ENCODE data around the gene ICAM5. TPM values are rescaled to one million over a fixed set of nuclear protein-coding genes. Genes with fewer than 3 reads are reported as not detected.

ICAM5 gene
- total and polyA plus RNA-seq, 7 donors, result 0.04 to 0.22 (median 0.08) TPM; not detected in 3

GRCh38 chr19:10320602-10321416, 31.1 kb downstream of the ICAM5 start:
- no peak for ATAC-seq
- TF ChIP-seq CTCF (IDR thresholded peaks at IDR 0.05), result no peak
- no peak overlapping the region for H3K4me3 ChIP-seq
- 94 to 96% (median 94%) methylated on average over 18 to 32 of the region's 32 CpGs for WGBS, 3 donors
- H3K9me3 ChIP-seq, result no peaks in the 10 kb centered on the region
- H3K27ac ChIP-seq, result no peak overlapping the region
- H3K36me3 ChIP-seq (ENCODE audit: insufficient read depth in 1 of 2, low read depth in 1 of 2), result peaks cover 8 to 92% of the 10 kb centered on the region in 2 donors
- no peak for DNase-seq
- H3K27me3 ChIP-seq (ENCODE audit: insufficient read depth in 3 of 3, low read length in 2 of 3), result no peaks in the 10 kb centered on the region
- intact Hi-C loops (cut with DNase I), result no loop called here
- no peaks in the 10 kb centered on the region for H3K4me1 ChIP-seq

- H3K36me3 ChIP-seq (ENCODE audit: insufficient read depth in 1 of 2, low read depth in 1 of 2), result peaks cover 8 to 98% of the 10 kb centered on the region in 2 donors
- H3K9me3 ChIP-seq, result no peaks in the 10 kb centered on the region
- 83 to 86% (median 86%) methylated on average over 10 to 11 of the region's 11 CpGs for WGBS, 3 donors
- H3K27ac ChIP-seq, result no peak overlapping the region
- ATAC-seq (no peak), DNase-seq (no peak)
- no peaks in the 10 kb centered on the region for H3K4me1 ChIP-seq
- intact Hi-C loops (cut with DNase I), result no loop called here
- H3K27me3 ChIP-seq (ENCODE audit: insufficient read depth in 3 of 3, low read length in 2 of 3), result no peaks in the 10 kb centered on the region
- TF ChIP-seq CTCF (IDR thresholded peaks at IDR 0.05), result no peak
- H3K4me3 ChIP-seq, result no peak overlapping the region
Measured at GRCh38 chr19:10321417-10321797, 31.7 kb downstream of the ICAM5 start.

- Histone ChIP-seq H3K4me3 (no peak overlapping the region), H3K36me3 (ENCODE audit: insufficient read depth in 1 of 2, low read depth in 1 of 2) (peaks cover 8 to 99% of the 10 kb centered on the region in 2 donors), H3K27ac (no peak overlapping the region), H3K27me3 (ENCODE audit: insufficient read depth in 3 of 3, low read length in 2 of 3) (no peaks in the 10 kb centered on the region), H3K4me1 (no peaks in the 10 kb centered on the region), H3K9me3 (no peaks in the 10 kb centered on the region)
- ATAC-seq, result no peak
- intact Hi-C loops (cut with DNase I), result no loop called here
- TF ChIP-seq CTCF (IDR thresholded peaks at IDR 0.05), result no peak
- DNase-seq, result no peak
- WGBS, 3 donors, result 94 to 96% (median 95%) methylated on average over 15 to 19 of the region's 19 CpGs
Measured at GRCh38 chr19:10321874-10322835, 32.4 kb downstream of the ICAM5 start.

GRCh38 chr19:10325732-10326131, 36.0 kb downstream of the ICAM5 start:
- ATAC-seq, result no peak

More at GRCh38 chr19:10325732-10326131, 36.0 kb downstream of the ICAM5 start:
- no peak overlapping the region for H3K4me3 ChIP-seq
- intact Hi-C loops (cut with DNase I), result no loop called here
- WGBS, 3 donors, result 89 to 95% (median 90%) methylated on average over 8 of the region's 8 CpGs
- H3K27me3 ChIP-seq (ENCODE audit: insufficient read depth in 3 of 3, low read length in 2 of 3), result no peaks in the 10 kb centered on the region
- H3K4me1 ChIP-seq, result no peaks in the 10 kb centered on the region
- no peak for DNase-seq
- H3K27ac ChIP-seq, result no peak overlapping the region
- TF ChIP-seq CTCF (IDR thresholded peaks at IDR 0.05), result no peak
- H3K36me3 ChIP-seq (ENCODE audit: insufficient read depth in 1 of 2, low read depth in 1 of 2), result peaks cover 11 to 99% of the 10 kb centered on the region in 2 donors
- no peaks in the 10 kb centered on the region for H3K9me3 ChIP-seq

Measured in psoas muscle (tissue), 8 donors.